Smooth muscle cell (in vitro differentiated cells): Measurements from ENCODE around the gene SLC30A1. TPM values are rescaled to one million over a fixed set of nuclear protein-coding genes. Genes with fewer than 3 reads are reported as not detected.

Source experiments
- DNase-seq: peaks from one replicate; lab custom pipeline; 2025; ENCODE audit not compliant: unreplicated experiment; lab: John Stamatoyannopoulos, UW
- H2AFZ ChIP-seq: fragments of 200-600 bp; sonication (generic); 2 replicates; pipeline ENCODE4 v1.6.0; 2016; ENCODE audit warnings: antibody characterized with exemption, low read depth, mild to moderate bottlenecking
- H3F3A ChIP-seq: fragments of 200-600 bp; sonication (generic); 2 replicates; pipeline ENCODE4 v1.6.0; 2017; ENCODE audit warnings: antibody characterized with exemption, low read depth
- H3K27ac ChIP-seq: fragments of 200-600 bp; sonication (generic); 2 replicates; pipeline ENCODE4 v1.5.1; 2016; ENCODE audit warnings: low read depth, mild to moderate bottlenecking
- H3K27me3 ChIP-seq: fragments of 200-600 bp; sonication (generic); 2 replicates; pipeline ENCODE4 v1.6.1; 2016; ENCODE audit warnings: low read depth, mild to moderate bottlenecking
- H3K36me3 ChIP-seq: fragments of 200-600 bp; sonication (generic); 2 replicates; pipeline ENCODE4 v1.5.1; 2016; ENCODE audit warnings: low read depth
- H3K4me1 ChIP-seq: fragments of 200-600 bp; sonication (generic); 2 replicates; pipeline ENCODE4 v1.5.1; 2016; ENCODE audit warnings: low read depth
- H3K4me2 ChIP-seq: fragments of 200-600 bp; sonication (generic); 2 replicates; pipeline ENCODE4 v1.6.0; 2016; ENCODE audit warnings: mild to moderate bottlenecking
- H3K4me3 ChIP-seq: fragments of 200-600 bp; sonication (generic); 2 replicates; pipeline ENCODE4 v1.5.1; 2016; ENCODE audit warnings: mild to moderate bottlenecking
- H3K79me2 ChIP-seq: fragments of 200-600 bp; sonication (generic); 2 replicates; pipeline ENCODE4 v1.6.0; 2016; ENCODE audit warnings: low read depth, mild to moderate bottlenecking
- H3K9ac ChIP-seq: fragments of 200-600 bp; sonication (generic); 2 replicates; pipeline ENCODE4 v1.6.0; 2016; ENCODE audit warnings: low read depth
- H3K9me3 ChIP-seq: fragments of 200-600 bp; sonication (generic); replicated peaks from 2 replicates; pipeline ENCODE4 v1.5.1; 2016; ENCODE audit warnings: low read depth
- H4K20me1 ChIP-seq: fragments of 200-600 bp; sonication (generic); 2 replicates; pipeline ENCODE4 v1.6.0; 2016; ENCODE audit warnings: low read depth
- CTCF ChIP-seq: fragments of 200-600 bp; sonication (generic); IDR thresholded peaks from 2 replicates; pipeline ENCODE4 v1.5.1; 2017; ENCODE audit warnings: borderline replicate concordance, mild to moderate bottlenecking, antibody characterized with exemption; ENCODE audit not compliant: insufficient read depth, poor library complexity, severe bottlenecking
- WGBS: methylation state at CpG from one replicate; pipeline ENCODE4 v1.1.7; 2016; ENCODE audit warnings: low lambda C conversion rate; 5-methylcytosine and 5-hydroxymethylcytosine counted together
- polyA plus RNA-seq: library from polyadenylated mRNA; unstranded; fragments of >200 nt; fragmentation: Nextera tagmentation; extraction: Ambion mirVana; gene quantifications from 2 replicates; pipeline ENCODE4 v1.2.1, GENCODE V29; 2016
- total RNA-seq: library from RNA; depleted of rRNA; stranded (reverse); fragments of >200 nt; gene quantifications from 2 replicates; pipeline ENCODE4 v1.2.3, GENCODE V29; 2014

SLC30A1 gene
- total and polyA plus RNA-seq, 2 experiments from 2014 or later: 8.0 to 19.0 TPM

- TF ChIP-seq CTCF: no peak
- no peak overlapping the region for H2AFZ ChIP-seq
- H3K9me3 ChIP-seq: no peaks in the 10 kb centered on the region
- H3K79me2 ChIP-seq: no peaks in the 10 kb centered on the region
- no peaks in the 10 kb centered on the region for H3F3A ChIP-seq
- DNase-seq: no peak
- WGBS: 89% methylated on average over 5 of the region's 5 CpGs
- H3K4me3 ChIP-seq: no peak overlapping the region
- no peaks in the 10 kb centered on the region for H4K20me1 ChIP-seq
- H3K9ac ChIP-seq: no peak overlapping the region
- no peaks in the 10 kb centered on the region for H3K4me1 ChIP-seq
- H3K36me3 ChIP-seq: no peaks in the 10 kb centered on the region
- no peak overlapping the region for H3K4me2 ChIP-seq
- H3K27ac ChIP-seq: no peak overlapping the region
- H3K27me3 ChIP-seq: no peaks in the 10 kb centered on the region
Measured at GRCh38 chr1:211527888-211528287, 51.1 kb downstream of the SLC30A1 start.

GRCh38 chr1:211527006-211527405, 52.0 kb downstream of the SLC30A1 start:
- Histone ChIP-seq H3K79me2 (no peaks in the 10 kb centered on the region), H2AFZ (no peak overlapping the region), H3K4me2 (no peak overlapping the region), H3K9me3 (no peaks in the 10 kb centered on the region), H3K27ac (no peak overlapping the region), H3K4me3 (no peak overlapping the region), H3K9ac (no peak overlapping the region), H3F3A (no peaks in the 10 kb centered on the region), H3K4me1 (no peaks in the 10 kb centered on the region), H3K27me3 (no peaks in the 10 kb centered on the region), H3K36me3 (no peaks in the 10 kb centered on the region), H4K20me1 (no peaks in the 10 kb centered on the region)
- TF ChIP-seq CTCF: no peak
- 100% methylated on average over 3 of the region's 3 CpGs for WGBS
- DNase-seq: no peak

GRCh38 chr1:211526101-211526500, 52.9 kb downstream of the SLC30A1 start:
- WGBS: 93% methylated on average over 1 of the region's 1 CpG
- H3K27ac ChIP-seq: no peak overlapping the region
- no peaks in the 10 kb centered on the region for H3K36me3 ChIP-seq
- no peak overlapping the region for H2AFZ ChIP-seq
- H3K9me3 ChIP-seq: no peaks in the 10 kb centered on the region
- no peaks in the 10 kb centered on the region for H3K4me1 ChIP-seq
- H3F3A ChIP-seq: no peaks in the 10 kb centered on the region
- H3K27me3 ChIP-seq: no peaks in the 10 kb centered on the region
- no peak overlapping the region for H3K4me3 ChIP-seq
- no peak for TF ChIP-seq CTCF
- H3K79me2 ChIP-seq: no peaks in the 10 kb centered on the region
- H3K4me2 ChIP-seq: no peak overlapping the region
- no peak for DNase-seq
- no peak overlapping the region for H3K9ac ChIP-seq
- no peaks in the 10 kb centered on the region for H4K20me1 ChIP-seq

GRCh38 chr1:211525101-211525676, 53.8 kb downstream of the SLC30A1 start:
- Histone ChIP-seq H3K9ac (no peak overlapping the region), H3K9me3 (no peaks in the 10 kb centered on the region), H3K79me2 (no peaks in the 10 kb centered on the region), H2AFZ (no peak overlapping the region), H3K27me3 (no peaks in the 10 kb centered on the region), H3K4me1 (no peaks in the 10 kb centered on the region), H3K27ac (no peak overlapping the region), H3F3A (no peaks in the 10 kb centered on the region), H3K36me3 (no peaks in the 10 kb centered on the region), H3K4me3 (no peak overlapping the region), H3K4me2 (no peak overlapping the region), H4K20me1 (no peaks in the 10 kb centered on the region)
- no peak for TF ChIP-seq CTCF
- 96% methylated on average over 9 of the region's 9 CpGs for WGBS
- DNase-seq: no peak
